C4-2B (cell line): ENCODE data around the gene SLC1A4.

ENCODE experiments used
- CTCF ChIP-seq: fragments of 450-650 bp; conservative IDR thresholded peaks from 2 replicates; pipeline ENCODE4 v1.5.1; 2017; ENCODE audit warnings: mild to moderate bottlenecking
- ZFX ChIP-seq: fragments of 450-650 bp; IDR thresholded peaks from 2 replicates; pipeline ENCODE4 v1.6.1; 2017

- TF ChIP-seq CTCF (no peak), ZFX (no peak)
These were observed 9.5 kb upstream of the SLC1A4 start for GRCh38 chr2:64979744-64980143.
